Panc1 (cell line): ENCODE data around the gene TOX3.

Source experiments
- CTCF ChIP-seq: fragments of 450-650 bp; IDR thresholded peaks from 2 replicates; pipeline ENCODE4 v1.5.1; 2017; ENCODE audit warnings: mild to moderate bottlenecking
- POLR2AphosphoS5 ChIP-seq: IDR thresholded peaks from 2 replicates; pipeline ENCODE4 v1.6.1; 2012; ENCODE audit warnings: mild to moderate bottlenecking, low read depth, low read length, moderate library complexity
- REST ChIP-seq, 2 experiments: IDR thresholded peaks; 2 replicates each; pipeline ENCODE4 v1.6.1; 2011 to 2012; ENCODE audit warnings: low read depth in 2 of 2, control low read depth in 1 of 2, low read length in 1 of 2, mild to moderate bottlenecking in 1 of 2, moderate library complexity in 1 of 2; ENCODE audit not compliant: insufficient read depth in 1 of 2
- SIN3A ChIP-seq: IDR thresholded peaks from 2 replicates; pipeline ENCODE4 v1.6.1; 2012; ENCODE audit warnings: low read depth, mild to moderate bottlenecking, low read length, moderate library complexity, borderline replicate concordance; ENCODE audit not compliant: insufficient read depth
- TCF7L2 ChIP-seq: IDR thresholded peaks from 2 replicates; pipeline ENCODE4 v1.6.1; 2011; ENCODE audit warnings: mild to moderate bottlenecking, low read depth, low read length, inconsistent platforms

GRCh38 chr16:52465711-52466267 is 81.2 kb downstream of the TOX3 start:
- no peak for TF ChIP-seq CTCF
- TF ChIP-seq TCF7L2 = no peak
- no peak for TF ChIP-seq POLR2AphosphoS5
- TF ChIP-seq REST (IDR thresholded peaks at IDR 0.05; ENCODE audit: insufficient read depth in 1 of 2, low read depth in 2 of 2, low read length in 1 of 2) = no peak
- no peak for TF ChIP-seq SIN3A
